Amygdala (tissue), 56 donors: Measurements from ENCODE around the gene HLA-DQA1.
"Not testable (repeated sequence)": the region's sequence is repeated elsewhere in the genome, so short reads cannot be mapped to it uniquely, and the experiment has no call there.

Source experiments
- DNase-seq, 56 donors: peaks; one replicate each; lab custom pipeline; 2025; lab: John Stamatoyannopoulos, UW

Gene HLA-DQA1

GRCh38 chr6:32637219-32637880 lies at the start of gene HLA-DQA1:
HLA-DQA1 (plus strand) TSS chr6:32637406; CDS start chr6:32637459, 53 bp downstream.
- DNase-seq = no peak

- no peak for DNase-seq
These were observed 49.0 kb upstream of the HLA-DQA1 start for GRCh38 chr6:32588156-32588555.

- peak in 9 of 56 donors; percentile 1 to 21 (median 7) for DNase-seq
These were observed 47.4 kb upstream of the HLA-DQA1 start, which contains the start of gene HLA-DRB1 for GRCh38 chr6:32589596-32590449. HLA-DRB1 (minus strand) TSS chr6:32589848; CDS start chr6:32589742, 106 bp downstream.

- not testable (repeated sequence) for DNase-seq
These were observed 46.5 kb upstream of the HLA-DQA1 start for GRCh38 chr6:32590713-32591112.

GRCh38 chr6:32597024-32597423 lies 40.2 kb upstream of the HLA-DQA1 start:
- DNase-seq = no peak

- DNase-seq = no peak
These were observed 34.8 kb upstream of the HLA-DQA1 start for GRCh38 chr6:32602383-32602782.

- DNase-seq = no peak
These were observed 34.0 kb upstream of the HLA-DQA1 start for GRCh38 chr6:32603222-32603621.

GRCh38 chr6:32603888-32604287 lies 33.3 kb upstream of the HLA-DQA1 start:
- DNase-seq = no peak

- no peak for DNase-seq
These were observed 32.8 kb upstream of the HLA-DQA1 start for GRCh38 chr6:32604434-32604877.

GRCh38 chr6:32607263-32607987 lies 29.8 kb upstream of the HLA-DQA1 start:
- DNase-seq = no peak

- no peak for DNase-seq
These were observed 29.3 kb upstream of the HLA-DQA1 start for GRCh38 chr6:32607988-32608298.

GRCh38 chr6:32608362-32608761 lies 28.8 kb upstream of the HLA-DQA1 start:
- no peak for DNase-seq

GRCh38 chr6:32609391-32609730 lies 27.8 kb upstream of the HLA-DQA1 start:
- DNase-seq = no peak

GRCh38 chr6:32609731-32610640 lies 27.2 kb upstream of the HLA-DQA1 start:
- peak in 22 of 56 donors; percentile 0 to 60 (median 16) for DNase-seq

GRCh38 chr6:32610682-32611296 lies 26.4 kb upstream of the HLA-DQA1 start:
- no peak for DNase-seq

- no peak for DNase-seq
These were observed 23.7 kb upstream of the HLA-DQA1 start for GRCh38 chr6:32613475-32613874.

GRCh38 chr6:32614366-32615081 lies 22.7 kb upstream of the HLA-DQA1 start:
- DNase-seq = no peak

GRCh38 chr6:32615885-32616532 lies 21.2 kb upstream of the HLA-DQA1 start:
- no peak for DNase-seq

- DNase-seq = no peak
These were observed 19.5 kb upstream of the HLA-DQA1 start for GRCh38 chr6:32617751-32618150.
